SK-N-SH (cell line): ENCODE data around the gene RBMS3. TPM values are rescaled to one million over a fixed set of nuclear protein-coding genes. Genes with fewer than 3 reads are reported as not detected.

Experiments used
- CTCF ChIA-PET: fragments of 300-600, 350-600 bp; formaldehyde crosslinking; extraction: SDS; loops from one replicate; lab custom pipeline; 2021; lab: Yijun Ruan, JAX
- POLR2A ChIA-PET: fragments of 350-600 bp; sonication (Branson Sonifier 250); formaldehyde crosslinking; extraction: SDS; loops from one replicate; lab custom pipeline; 2020; ENCODE audit warnings: antibody characterized with exemption, inconsistent platforms; lab: Yijun Ruan, JAX
- DNase-seq: peaks from one replicate; pipeline ENCODE4 v3.0.0; 2012
- H2AFZ ChIP-seq: fragments of 200-600 bp; sonication (generic); 2 replicates; pipeline ENCODE4 v1.8.1; 2016; ENCODE audit warnings: antibody characterized with exemption, mild to moderate bottlenecking, low read depth
- H3F3A ChIP-seq: fragments of 200-600 bp; sonication (generic); replicated peaks from 2 replicates; pipeline ENCODE3; 2016; ENCODE audit warnings: antibody characterized with exemption, mild to moderate bottlenecking; ENCODE audit not compliant: insufficient read depth
- H3K27ac ChIP-seq, 2 experiments: fragments of 200-500 bp in 1 of 2; fragments of 200-600 bp in 1 of 2; sonication (Bioruptor generic) in 1 of 2; sonication (generic), shearing (Covaris generic) in 1 of 2; 2 replicates each; pipeline versions ENCODE4 v1.5.1 to v1.6.1; 2014 to 2016; ENCODE audit warnings: low read depth in 2 of 2, inconsistent platforms in 1 of 2, low read length in 1 of 2, mild to moderate bottlenecking in 1 of 2, mixed read lengths in 1 of 2
- H3K27me3 ChIP-seq: fragments of 200-600 bp; sonication (generic), shearing (Covaris generic); 2 replicates; pipeline ENCODE4 v1.6.1; 2016; ENCODE audit warnings: mixed run types; ENCODE audit not compliant: insufficient read depth
- H3K36me3 ChIP-seq, 2 experiments: fragments of 200-500 bp in 1 of 2; fragments of 200-600 bp in 1 of 2; sonication (Bioruptor generic) in 1 of 2; sonication (generic) in 1 of 2; replicated peaks in 1 of 2; 2 replicates each; pipeline versions ENCODE3 to v1.5.1; 2014 to 2016; ENCODE audit warnings: low read length in 1 of 2, mild to moderate bottlenecking in 1 of 2; ENCODE audit not compliant: insufficient read depth in 2 of 2, control insufficient read depth in 1 of 2
- H3K4me1 ChIP-seq, 2 experiments: fragments of 200-500 bp in 1 of 2; fragments of 200-600 bp in 1 of 2; sonication (Bioruptor generic) in 1 of 2; sonication (generic), shearing (Covaris generic) in 1 of 2; 2 replicates each; pipeline versions ENCODE4 v1.5.1 to v1.6.1; 2014 to 2016; ENCODE audit warnings: low read depth in 1 of 2, low read length in 1 of 2, mixed run types in 1 of 2; ENCODE audit not compliant: insufficient read depth in 2 of 2, control insufficient read depth in 1 of 2
- H3K4me2 ChIP-seq: fragments of 200-600 bp; sonication (generic), shearing (Covaris generic); 2 replicates; pipeline ENCODE4 v1.6.1; 2017; ENCODE audit warnings: mixed run types
- H3K4me3 ChIP-seq, 2 experiments: fragments of 200-500 bp in 1 of 2; fragments of 200-600 bp in 1 of 2; sonication (Bioruptor generic) in 1 of 2; sonication (generic), shearing (Covaris generic) in 1 of 2; 2 replicates each; pipeline versions ENCODE4 v1.5.1 to v1.8.1; 2014 to 2016; ENCODE audit warnings: low read depth in 2 of 2, inconsistent platforms in 1 of 2, low read length in 1 of 2, mild to moderate bottlenecking in 1 of 2, mixed read lengths in 1 of 2, moderate library complexity in 1 of 2
- H3K79me2 ChIP-seq: fragments of 200-600 bp; sonication (generic); 2 replicates; pipeline ENCODE4 v1.8.1; 2017; ENCODE audit warnings: mild to moderate bottlenecking; ENCODE audit not compliant: insufficient read depth
- H3K9ac ChIP-seq: fragments of 200-600 bp; sonication (generic); 2 replicates; pipeline ENCODE4 v1.6.1; 2017; ENCODE audit warnings: mixed run types
- H3K9me2 ChIP-seq: fragments of 200-600 bp; sonication (generic); 2 replicates; pipeline ENCODE4 v1.6.1; 2017; ENCODE audit warnings: mixed run types
- H3K9me3 ChIP-seq: fragments of 200-600 bp; sonication (generic); 2 replicates; pipeline ENCODE4 v1.6.1; 2017; ENCODE audit warnings: mixed run types, mild to moderate bottlenecking, moderate library complexity
- H4K20me1 ChIP-seq: fragments of 200-600 bp; sonication (generic); 2 replicates; pipeline ENCODE4 v1.6.1; 2017; ENCODE audit warnings: mild to moderate bottlenecking, mixed run types; ENCODE audit not compliant: insufficient read depth
- CHD2 ChIP-seq: fragments of 150-350 bp; IDR thresholded peaks from 2 replicates; pipeline ENCODE4 v1.6.1; 2018; ENCODE audit warnings: low read length; ENCODE audit not compliant: partially characterized antibody
- CTCF ChIP-seq: fragments of 200-600 bp; sonication (generic); IDR thresholded peaks from 2 replicates; pipeline ENCODE4 v1.6.1; 2017; ENCODE audit warnings: antibody characterized with exemption, mild to moderate bottlenecking, moderate library complexity
- EP300 ChIP-seq, 2 experiments: IDR thresholded peaks; 2 replicates each; pipeline versions ENCODE4 v1.4.0 to v1.6.1; 2012; ENCODE audit warnings: borderline replicate concordance in 1 of 2, low read depth in 1 of 2, low read length in 1 of 2
- FOSL2 ChIP-seq: IDR thresholded peaks from 2 replicates; pipeline ENCODE4 v1.4.0; 2012; ENCODE audit warnings: low read depth, mild to moderate bottlenecking, moderate library complexity, borderline replicate concordance
- FOXJ3 ChIP-seq: sonication (generic); formaldehyde crosslinking; IDR thresholded peaks from 2 replicates; pipeline ENCODE4 v1.5.1; 2020; ENCODE audit warnings: mild to moderate bottlenecking, missing genetic modification reagents
- FOXM1 ChIP-seq: IDR thresholded peaks from 2 replicates; pipeline ENCODE4 v1.4.0; 2012; ENCODE audit warnings: low read depth, mild to moderate bottlenecking
- GABPA ChIP-seq: IDR thresholded peaks from 2 replicates; pipeline ENCODE4 v1.4.0; 2012; ENCODE audit warnings: low read depth, mild to moderate bottlenecking
- GATA2 ChIP-seq: sonication (generic); formaldehyde crosslinking; IDR thresholded peaks from 2 replicates; pipeline ENCODE4 v1.5.0; 2020; ENCODE audit warnings: mild to moderate bottlenecking, missing genetic modification reagents
- MAX ChIP-seq: IDR thresholded peaks from 2 replicates; pipeline ENCODE4 v1.4.0; 2012; ENCODE audit warnings: low read depth
- NFIC ChIP-seq: IDR thresholded peaks from 2 replicates; pipeline ENCODE4 v1.4.0; 2012; ENCODE audit warnings: borderline replicate concordance
- POLR2AphosphoS5 ChIP-seq: IDR thresholded peaks from 2 replicates; pipeline ENCODE4 v1.6.1; 2012; ENCODE audit warnings: low read depth, low read length
- RAD21 ChIP-seq: IDR thresholded peaks from 2 replicates; pipeline ENCODE4 v1.6.1; 2012; ENCODE audit warnings: mild to moderate bottlenecking, low read length
- RCOR1 ChIP-seq: fragments of 150-350 bp; IDR thresholded peaks from 2 replicates; pipeline ENCODE4 v1.6.1; 2017; ENCODE audit warnings: antibody characterized with exemption, low read length
- RFX5 ChIP-seq: IDR thresholded peaks from 2 replicates; pipeline ENCODE4 v1.6.1; 2012; ENCODE audit warnings: mild to moderate bottlenecking, improper control_type of control experiment, low read length
- TAF1 ChIP-seq: IDR thresholded peaks from 2 replicates; pipeline ENCODE4 v1.6.1; 2012; ENCODE audit warnings: low read depth, mild to moderate bottlenecking, low read length, moderate library complexity, borderline replicate concordance
- TCF12 ChIP-seq: IDR thresholded peaks from 2 replicates; pipeline ENCODE4 v1.4.0; 2012
- TEAD4 ChIP-seq: IDR thresholded peaks from 2 replicates; pipeline ENCODE4 v1.4.0; 2012; ENCODE audit warnings: mild to moderate bottlenecking, borderline replicate concordance; ENCODE audit not compliant: insufficient read depth
- USF1 ChIP-seq: IDR thresholded peaks from 2 replicates; pipeline ENCODE4 v1.4.0; 2012; ENCODE audit warnings: low read depth, borderline replicate concordance
- YY1 ChIP-seq: IDR thresholded peaks from 2 replicates; pipeline ENCODE4 v1.4.0; 2012; ENCODE audit warnings: low read depth, mild to moderate bottlenecking
- ZBTB33 ChIP-seq: IDR thresholded peaks from 2 replicates; pipeline ENCODE4 v1.4.0; 2012; ENCODE audit warnings: low read depth, borderline replicate concordance
- WGBS: methylation state at CpG from one replicate; pipeline ENCODE4 v1.1.6; 2017; ENCODE audit warnings: low lambda C conversion rate; 5-methylcytosine and 5-hydroxymethylcytosine counted together
- polyA plus RNA-seq, 3 experiments: library from polyadenylated mRNA; depleted of rRNA; stranded (reverse); fragments of >200 nt; gene quantifications; 2 replicates each; pipeline ENCODE4 v1.2.3, GENCODE V29; 2012

The RBMS3 gene
- polyA plus RNA-seq, 1 of the 3 experiments (the other 2 are of a cell fraction): 8.2 TPM

GRCh38 chr3:29494305-29495036, 213.6 kb downstream of the RBMS3 start:
- Histone ChIP-seq H3K9me2 (no peaks in the 10 kb centered on the region), H3F3A (peaks cover 30% of the 10 kb centered on the region), H3K9ac (peak overlapping the region; percentile 1; the same call in 1 of the 2 replicates), H4K20me1 (no peaks in the 10 kb centered on the region), H3K4me3 (peak overlapping the region; percentile 0 to 15; a peak in 3 of 4 replicates), H3K79me2 (peaks cover 7% of the 10 kb centered on the region; the same call in 1 of the 2 replicates), H3K27ac (peak overlapping the region; percentile 60 to 99; a peak in 3 of 4 replicates), H3K4me1 (peaks cover 0 to 19% of the 10 kb centered on the region in 2 experiments; a peak in 2 of 4 replicates), H2AFZ (no peak overlapping the region), H3K4me2 (peak overlapping the region; percentile 29; the same call in 1 of the 2 replicates), H3K36me3 (peaks cover 11 to 14% of the 10 kb centered on the region in 2 experiments), H3K27me3 (no peaks in the 10 kb centered on the region), H3K9me3 (no peaks in the 10 kb centered on the region)
- ChIA-PET POLR2A (interaction anchor here (0.8 to 1.8 kb wide), 3 partner anchors 22 to 148 kb away, joined by 3 to 9 read pairs (median 6); no protein-coding TSS in a partner anchor), CTCF (interaction anchor here (0.7 to 1.5 kb wide), 4 partner anchors 10 to 72 kb away, joined by 3 to 4 read pairs (median 3); no protein-coding TSS in a partner anchor)
- TF ChIP-seq USF1 (no peak), CTCF (no peak), POLR2AphosphoS5 (peak; percentile 36; the same call in 1 of the 2 replicates), EP300 (IDR thresholded peaks at IDR 0.05; ENCODE audit: borderline replicate concordance in 1 of 2, low read depth in 1 of 2, low read length in 1 of 2) (peak in 1 of 2 experiments; percentile 75; a peak in 3 of 4 replicates), FOXJ3 (peak; percentile 78), TCF12 (peak; percentile 88), RCOR1 (peak; percentile 65; the same call in 1 of the 2 replicates), RFX5 (no peak)
- WGBS: 34% methylated on average over 6 of the region's 6 CpGs
- DNase-seq: peak; percentile 58

- peaks cover 0 to 19% of the 10 kb centered on the region in 2 experiments; a peak in 2 of 4 replicates for H3K4me1 ChIP-seq
- no peak overlapping the region for H3K4me2 ChIP-seq
- peaks cover 26% of the 10 kb centered on the region for H3F3A ChIP-seq
- no peak for DNase-seq
- TF ChIP-seq FOSL2 (no peak), RAD21 (no peak), EP300 (IDR thresholded peaks at IDR 0.05; ENCODE audit: borderline replicate concordance in 1 of 2, low read depth in 1 of 2, low read length in 1 of 2) (no peak), YY1 (no peak), ZBTB33 (no peak), NFIC (no peak), MAX (no peak), CHD2 (no peak), GABPA (no peak), FOXM1 (no peak), TEAD4 (no peak), GATA2 (CRISPR knock-in tag) (no peak), TAF1 (no peak)
- TF ChIP-seq, all 33 proteins: peak for 0
- peaks cover 8% of the 10 kb centered on the region; the same call in 1 of the 2 replicates for H3K79me2 ChIP-seq
- H3K4me3 ChIP-seq: no peak overlapping the region
- H3K27ac ChIP-seq: peak overlapping the region in 1 of 2 experiments; percentile 2; a peak in 1 of 4 replicates
- ChIA-PET CTCF (no interaction called here), POLR2A (no interaction called here)
- H3K9me3 ChIP-seq: no peaks in the 10 kb centered on the region
- no peaks in the 10 kb centered on the region for H3K9me2 ChIP-seq
- no peaks in the 10 kb centered on the region for H3K27me3 ChIP-seq
- H2AFZ ChIP-seq: no peak overlapping the region
- no peak overlapping the region for H3K9ac ChIP-seq
- H4K20me1 ChIP-seq: no peaks in the 10 kb centered on the region
- WGBS: 96% methylated on average over 5 of the region's 5 CpGs
- H3K36me3 ChIP-seq: peaks cover 4 to 12% of the 10 kb centered on the region in 2 experiments
Observed at GRCh38 chr3:29497282-29497681, 216.4 kb downstream of the RBMS3 start.
